HG03378 (cell line): ENCODE data around the gene RPL13A.

Experiments
- ATAC-seq: cut with Tn5 transposase; IDR thresholded peaks from one replicate; pipeline ENCODE4 v1.9.1; 2021; ENCODE audit warnings: mild to moderate bottlenecking, moderate library complexity; ENCODE audit not compliant: unreplicated experiment

RPL13A gene

DNA sequence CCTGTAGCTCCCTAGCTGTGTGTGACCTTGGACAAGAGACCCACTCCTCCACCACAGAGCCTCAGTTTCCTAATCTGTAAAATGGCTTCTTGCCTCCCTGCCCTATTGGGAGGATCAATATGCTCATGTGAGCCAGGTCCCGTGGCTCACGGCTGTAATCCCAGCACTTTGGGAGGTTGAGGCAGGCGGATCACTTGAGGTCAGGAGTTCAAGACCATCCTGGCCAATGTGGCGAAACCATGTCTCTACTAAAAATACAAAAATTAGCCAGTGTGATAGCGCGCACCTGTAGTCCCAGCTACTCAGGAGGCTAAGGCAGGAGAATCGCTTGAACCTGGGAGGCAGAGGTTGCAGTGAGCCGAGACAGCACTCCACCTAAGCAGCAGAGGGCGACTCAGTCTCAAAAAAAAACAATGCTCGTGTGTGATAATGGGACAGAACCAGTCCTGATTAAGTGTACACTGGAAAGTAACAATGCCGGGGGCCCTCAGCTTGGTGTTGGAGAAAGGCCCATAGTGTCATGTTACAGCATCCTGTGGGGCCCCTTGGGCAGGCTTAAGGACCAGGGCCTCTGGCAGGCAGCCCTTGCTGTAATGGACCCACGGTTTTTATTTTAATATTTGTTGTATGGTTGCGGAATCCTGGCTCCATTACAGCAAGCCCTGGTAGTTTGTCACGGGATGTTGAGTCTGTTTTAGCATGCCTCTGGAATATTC lies 15.6 kb downstream of the RPL13A start:
- ATAC-seq: no peak

DNA sequence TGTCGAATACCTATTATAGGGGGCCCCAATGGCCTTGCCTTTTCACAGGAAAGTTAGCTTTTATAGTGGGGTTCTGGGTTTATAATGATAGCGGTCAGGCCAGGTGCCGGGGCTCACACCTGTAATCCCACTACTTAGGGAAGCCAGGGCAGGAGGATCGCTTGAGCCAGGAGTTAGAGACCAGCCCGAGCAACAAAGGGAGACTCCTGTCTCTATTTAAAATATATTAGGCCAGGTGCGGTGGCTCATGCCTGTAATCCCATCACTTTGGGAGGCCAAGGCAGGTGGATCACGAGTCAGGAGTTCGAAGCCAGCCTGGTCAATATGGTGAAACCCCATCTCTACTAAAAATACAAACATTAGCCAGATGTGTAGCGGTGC lies 16.2 kb downstream of the RPL13A start:
- no peak for ATAC-seq

DNA sequence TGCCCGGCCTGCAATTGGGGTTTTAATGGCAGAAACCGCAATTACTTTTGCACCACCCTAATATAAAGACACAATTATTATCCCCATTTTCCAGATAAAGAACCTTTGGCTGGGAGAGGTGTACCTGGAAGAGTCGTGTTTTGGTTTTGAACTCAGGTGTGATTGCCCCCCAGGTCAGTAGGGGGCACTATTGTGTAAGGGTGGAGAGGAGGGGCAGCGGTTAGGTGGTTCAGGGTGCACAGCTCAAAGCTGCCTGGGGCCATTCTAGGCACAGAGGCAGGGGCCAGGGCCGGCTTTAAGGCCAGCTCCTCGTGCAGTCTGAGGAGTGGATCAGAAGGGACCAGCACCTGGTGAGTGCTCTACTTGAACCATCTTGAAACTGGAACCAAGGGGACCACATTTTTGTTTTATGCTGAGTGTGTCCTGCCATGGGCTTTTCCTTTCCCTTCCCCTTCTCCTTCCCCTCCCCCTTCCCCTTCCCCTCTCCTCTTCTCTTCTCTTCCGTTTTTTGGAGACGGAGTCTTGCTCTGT lies 19.2 kb downstream of the RPL13A start:
- ATAC-seq: no peak

- no peak for ATAC-seq
Observed at GRCh38 chr19:49507803-49508494, 20.5 kb downstream of the RPL13A start.

GRCh38 chr19:49512970-49513745 lies 25.8 kb downstream of the RPL13A start:
- no peak for ATAC-seq

DNA sequence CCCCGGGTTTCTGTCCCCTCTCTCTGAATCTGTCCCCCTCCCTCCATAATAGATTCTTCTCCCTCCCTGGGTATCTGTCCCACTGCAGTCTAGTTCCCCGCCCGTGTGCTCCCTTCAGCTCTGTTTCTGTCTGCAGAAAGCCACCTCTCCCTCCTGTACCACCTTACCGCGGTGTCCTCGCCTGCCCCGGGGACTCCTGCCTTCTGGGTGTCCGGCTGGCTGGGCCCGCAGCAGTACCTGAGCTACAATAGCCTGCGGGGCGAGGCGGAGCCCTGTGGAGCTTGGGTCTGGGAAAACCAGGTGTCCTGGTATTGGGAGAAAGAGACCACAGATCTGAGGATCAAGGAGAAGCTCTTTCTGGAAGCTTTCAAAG lies 26.3 kb downstream of the RPL13A start:
- no peak for ATAC-seq

DNA sequence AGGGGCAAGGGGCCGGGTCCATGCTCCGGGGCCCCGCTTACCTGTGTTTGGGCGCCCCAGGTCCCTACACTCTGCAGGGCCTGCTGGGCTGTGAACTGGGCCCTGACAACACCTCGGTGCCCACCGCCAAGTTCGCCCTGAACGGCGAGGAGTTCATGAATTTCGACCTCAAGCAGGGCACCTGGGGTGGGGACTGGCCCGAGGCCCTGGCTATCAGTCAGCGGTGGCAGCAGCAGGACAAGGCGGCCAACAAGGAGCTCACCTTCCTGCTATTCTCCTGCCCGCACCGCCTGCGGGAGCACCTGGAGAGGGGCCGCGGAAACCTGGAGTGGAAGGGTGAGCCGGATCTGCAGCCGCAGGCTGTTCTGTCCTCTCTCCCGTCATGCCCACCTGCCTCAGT lies 26.7 kb downstream of the RPL13A start:
- ATAC-seq: no peak

- ATAC-seq: no peak
Observed at GRCh38 chr19:49515767-49516166, 28.4 kb downstream of the RPL13A start.

GRCh38 chr19:49518033-49518432 lies 30.6 kb downstream of the RPL13A start:
- no peak for ATAC-seq

GRCh38 chr19:49520705-49521319 lies 33.4 kb downstream of the RPL13A start:
- ATAC-seq: no peak

- no peak for ATAC-seq
Observed at GRCh38 chr19:49524812-49525455, 37.5 kb downstream of the RPL13A start.

DNA sequence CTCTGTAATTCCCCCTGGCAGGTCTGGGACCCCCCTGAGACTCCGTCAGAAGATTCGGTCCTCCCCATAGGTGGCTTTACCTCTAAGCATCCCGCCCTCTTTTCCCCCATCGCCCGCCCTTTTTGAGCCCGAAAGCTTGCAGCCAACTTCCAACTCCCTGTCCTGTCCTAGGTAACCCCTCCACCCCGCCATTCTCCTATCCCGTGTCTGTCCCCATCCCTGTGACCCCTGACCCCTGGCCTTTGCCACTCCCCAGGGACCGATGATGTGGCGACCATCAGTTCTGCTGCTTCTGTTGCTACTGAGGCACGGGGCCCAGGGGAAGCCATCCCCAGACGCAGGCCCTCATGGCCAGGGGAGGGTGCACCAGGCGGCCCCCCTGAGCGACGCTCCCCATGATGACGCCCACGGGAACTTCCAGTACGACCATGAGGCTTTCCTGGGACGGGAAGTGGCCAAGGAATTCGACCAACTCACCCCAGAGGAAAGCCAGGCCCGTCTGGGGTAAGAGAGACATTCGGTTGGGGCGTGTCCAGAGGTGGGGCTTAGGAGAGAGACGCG lies 40.9 kb downstream of the RPL13A start:
- no peak for ATAC-seq

DNA sequence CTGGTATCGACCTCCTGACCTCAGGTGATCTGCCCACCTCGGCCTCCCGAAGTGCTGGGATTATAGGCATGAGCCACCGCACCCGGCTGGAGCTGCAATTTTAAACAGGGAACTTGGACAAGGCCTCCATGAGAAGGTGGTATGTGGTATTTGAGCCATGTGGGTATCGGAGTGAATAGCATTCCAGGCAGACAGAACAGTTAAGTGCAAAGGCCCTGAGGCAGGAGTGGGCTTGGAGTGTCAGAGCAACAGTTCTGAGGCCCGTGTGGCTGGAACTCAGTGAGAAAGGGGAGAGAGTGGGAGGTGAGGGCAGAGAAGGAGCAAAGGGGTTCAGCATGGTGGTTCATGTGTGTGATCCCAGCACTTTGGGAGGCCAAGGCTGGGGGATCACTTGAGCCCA lies 43.3 kb downstream of the RPL13A start:
- no peak for ATAC-seq

GRCh38 chr19:49533551-49534488 lies 46.4 kb downstream of the RPL13A start:
- ATAC-seq: peak; percentile 53

DNA sequence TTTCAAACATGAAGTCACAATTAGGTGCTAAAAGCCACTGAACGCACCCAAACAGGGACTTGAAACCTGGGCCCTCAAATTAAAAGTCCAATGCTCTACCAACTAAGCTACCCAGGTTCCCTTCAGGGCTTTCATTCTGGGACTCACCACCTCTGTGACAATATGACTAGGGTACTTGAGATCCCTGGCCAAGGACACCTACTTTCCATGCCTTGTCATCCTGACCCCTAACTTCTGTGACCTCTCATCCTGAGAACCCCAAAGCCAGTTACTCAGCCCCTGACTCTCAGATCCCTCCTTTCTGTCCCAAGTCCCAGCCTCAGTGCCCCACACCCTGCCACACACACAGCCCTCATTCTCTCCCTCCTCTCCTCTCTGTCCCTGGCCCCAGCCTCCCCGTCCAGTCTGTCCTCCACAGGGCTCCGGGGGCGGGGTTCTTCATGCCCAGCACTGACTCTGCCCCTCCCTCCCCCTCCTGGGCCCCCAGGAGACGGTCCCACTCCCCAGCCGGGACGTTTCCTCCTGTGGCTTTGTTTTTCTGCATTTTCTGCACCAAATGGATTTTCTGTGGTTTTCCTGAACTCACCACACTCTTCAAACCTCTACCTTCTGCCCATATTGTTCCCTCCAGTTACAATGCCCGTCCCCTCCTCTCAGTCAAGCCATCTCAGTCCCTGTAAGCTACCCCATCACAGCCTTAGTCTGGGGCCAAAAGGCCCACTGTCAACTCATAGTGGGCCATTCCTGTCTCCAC lies 47.4 kb downstream of the RPL13A start:
- ATAC-seq: no peak

DNA sequence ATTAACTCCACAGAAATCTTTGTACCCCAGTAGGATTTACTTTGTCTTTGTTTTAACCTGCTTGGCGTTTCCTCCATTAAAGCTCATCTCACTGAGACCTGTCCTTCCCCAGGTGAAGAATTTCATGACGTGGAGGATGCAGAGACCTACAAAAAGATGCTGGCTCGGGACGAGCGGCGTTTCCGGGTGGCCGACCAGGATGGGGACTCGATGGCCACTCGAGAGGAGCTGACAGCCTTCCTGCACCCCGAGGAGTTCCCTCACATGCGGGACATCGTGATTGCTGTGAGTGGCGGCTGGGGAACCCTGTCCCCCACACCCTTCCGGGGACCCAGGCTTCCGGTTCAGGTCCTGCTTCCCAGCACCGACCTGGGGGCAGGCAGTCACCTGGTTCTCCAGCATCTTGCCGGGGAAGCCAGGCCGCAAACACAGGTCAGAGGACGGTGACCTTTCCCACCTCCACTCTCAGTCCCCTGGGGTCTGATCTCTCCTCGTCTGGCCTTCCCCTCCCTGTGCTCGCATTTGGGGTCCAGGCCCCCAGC lies 49.6 kb downstream of the RPL13A start:
- no peak for ATAC-seq

DNA sequence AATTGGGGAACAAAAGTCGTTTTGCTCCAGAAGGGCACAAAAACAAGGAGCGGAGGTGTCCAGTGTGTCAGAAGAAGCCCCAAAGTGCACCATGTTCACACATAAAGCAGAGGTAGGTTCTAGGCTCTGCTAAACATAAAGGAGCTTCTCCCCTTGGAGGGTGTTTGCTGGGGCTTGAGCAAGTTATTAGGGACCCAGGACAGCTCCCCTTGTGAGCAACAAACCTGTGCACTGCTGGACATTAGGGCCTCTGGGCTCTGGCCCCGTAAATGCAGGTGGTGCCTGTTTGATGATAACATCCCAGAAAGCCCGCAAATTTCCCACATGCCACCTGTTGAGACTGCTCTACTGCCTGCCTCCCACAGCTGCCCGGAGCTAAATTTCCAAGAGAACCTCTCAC lies 51.2 kb downstream of the RPL13A start:
- no peak for ATAC-seq

- ATAC-seq: no peak
Observed at GRCh38 chr19:49539192-49539952, 52.0 kb downstream of the RPL13A start.
